Dermis microvascular lymphatic vessel endothelial cell (primary cell): ENCODE results near the gene GALT. TPM values are rescaled to one million over a fixed set of nuclear protein-coding genes. Genes with fewer than 3 reads are reported as not detected.

ENCODE experiments used
- DNase-seq, 2 donors: peaks; one replicate each; pipeline versions ENCODE4 v3.0.0 to v3.0.0-alpha.2; 2010; ENCODE audit warnings: low read depth in 2 of 2
- total RNA-seq: library from RNA; depleted of rRNA; stranded (reverse); fragments of >200 nt; gene quantifications from 2 replicates; pipeline ENCODE4 v1.2.1, GENCODE V29; 2014

The GALT gene
- total RNA-seq, 1 donor from 2014 or later = 23.5 TPM

GRCh38 chr9:34651876-34652601 lies 5.6 kb downstream of the GALT start, which contains the start of gene IL11RA:
IL11RA (plus strand) TSS chr9:34652185; CDS start chr9:34655218, 3,033 bp downstream.
- peak; percentile 82 to 89 for DNase-seq

- no peak for DNase-seq
These were observed 6.1 kb downstream of the GALT start for GRCh38 chr9:34652602-34653000.

DNA sequence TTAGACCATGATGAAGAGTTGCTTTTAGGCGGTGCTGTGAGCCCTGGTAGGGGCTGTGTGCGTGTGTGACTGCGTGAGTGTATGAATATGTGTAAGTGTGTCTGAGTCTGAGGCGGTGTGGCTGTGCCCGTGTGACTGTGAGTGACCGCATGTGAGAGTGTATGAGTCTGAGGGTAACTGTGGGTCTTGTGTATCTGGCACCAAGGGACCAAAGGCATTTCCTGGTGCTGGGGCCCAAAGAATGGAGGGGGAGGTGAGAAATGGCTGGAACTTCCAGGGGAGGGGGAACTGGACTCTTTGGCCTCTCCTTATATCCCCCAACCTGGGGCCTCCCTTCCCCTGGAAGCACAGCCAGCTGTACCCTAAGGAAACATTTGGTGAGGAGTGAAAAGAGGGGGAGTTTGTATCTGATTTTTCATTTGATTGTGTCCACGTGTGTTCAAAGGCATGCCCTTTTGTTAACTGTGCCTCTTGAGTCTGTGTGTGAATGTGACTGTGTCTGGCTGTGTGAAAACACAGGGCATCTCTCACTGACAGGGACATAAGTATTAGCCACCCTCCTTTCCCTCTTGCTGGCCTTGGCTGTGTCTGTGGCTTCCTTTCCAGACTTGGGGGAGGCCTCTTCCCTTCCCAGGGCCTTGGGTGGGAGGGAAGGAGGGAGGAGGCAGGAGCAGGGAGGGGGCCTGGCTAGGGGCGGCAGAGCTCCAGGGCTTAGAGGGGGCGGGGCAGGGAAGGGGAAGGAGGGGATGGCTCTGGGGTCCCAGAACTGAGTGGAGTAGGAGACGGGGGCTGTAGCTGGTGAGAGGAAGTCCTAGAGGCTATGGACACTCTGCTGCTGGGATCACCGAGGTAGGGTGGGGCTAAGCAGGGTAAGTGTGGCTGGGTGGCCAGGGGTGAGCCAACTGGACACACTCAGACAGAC lies 6.9 kb downstream of the GALT start:
- DNase-seq = peak in 1 of 2 donors; percentile 38

- peak in 1 of 2 donors; percentile 25 for DNase-seq
These were observed 8.0 kb downstream of the GALT start for GRCh38 chr9:34654323-34655051.

DNA sequence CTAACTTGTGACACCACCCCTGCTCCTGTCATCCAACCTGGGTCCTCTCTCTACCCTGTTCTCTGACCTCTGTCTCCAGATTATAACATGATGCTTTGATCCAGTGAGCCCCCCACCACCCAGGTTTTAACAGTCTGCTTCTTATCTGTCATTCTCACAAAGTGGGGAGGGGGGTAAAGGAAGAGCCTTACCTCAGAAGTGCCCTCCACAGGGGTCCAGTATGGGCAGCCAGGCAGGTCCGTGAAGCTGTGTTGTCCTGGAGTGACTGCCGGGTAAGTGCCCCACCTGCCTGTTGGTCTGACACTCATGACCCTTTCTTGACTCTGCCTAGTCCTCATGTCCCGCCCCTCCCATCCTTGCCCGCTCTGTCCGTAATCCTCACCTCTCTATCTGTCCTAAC lies 8.9 kb downstream of the GALT start:
- DNase-seq = no peak

- no peak for DNase-seq
These were observed 10.5 kb downstream of the GALT start for GRCh38 chr9:34656992-34657391.

GRCh38 chr9:34658461-34658860 lies 12.0 kb downstream of the GALT start:
- no peak for DNase-seq

DNA sequence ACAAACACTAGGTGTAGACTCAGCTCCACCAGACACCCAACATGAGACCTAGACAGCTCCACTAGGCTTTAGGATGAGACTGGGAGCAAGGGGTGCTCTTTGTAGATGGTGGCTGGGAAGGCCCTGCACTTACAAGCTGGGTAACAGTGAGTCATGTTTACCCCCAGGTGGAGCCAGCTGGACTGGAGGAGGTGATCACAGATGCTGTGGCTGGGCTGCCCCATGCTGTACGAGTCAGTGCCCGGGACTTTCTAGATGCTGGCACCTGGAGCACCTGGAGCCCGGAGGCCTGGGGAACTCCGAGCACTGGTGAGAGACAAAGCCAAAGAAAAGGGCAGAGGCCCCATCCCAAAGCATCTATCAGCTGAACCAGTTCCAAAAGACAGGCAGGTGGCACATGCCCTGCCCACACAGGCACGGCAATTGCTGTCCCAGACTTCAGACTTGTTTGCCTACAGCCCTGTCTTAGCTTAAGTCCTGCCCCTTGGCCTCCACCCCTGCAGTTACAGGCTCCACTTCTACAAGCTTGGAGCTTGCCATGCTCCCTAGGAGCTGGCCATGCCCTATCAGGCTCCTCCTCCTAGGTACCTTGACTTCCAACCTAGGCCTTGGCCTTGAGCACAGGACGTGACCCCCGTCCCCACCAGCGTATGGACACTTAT lies 13.2 kb downstream of the GALT start:
- DNase-seq = no peak

DNA sequence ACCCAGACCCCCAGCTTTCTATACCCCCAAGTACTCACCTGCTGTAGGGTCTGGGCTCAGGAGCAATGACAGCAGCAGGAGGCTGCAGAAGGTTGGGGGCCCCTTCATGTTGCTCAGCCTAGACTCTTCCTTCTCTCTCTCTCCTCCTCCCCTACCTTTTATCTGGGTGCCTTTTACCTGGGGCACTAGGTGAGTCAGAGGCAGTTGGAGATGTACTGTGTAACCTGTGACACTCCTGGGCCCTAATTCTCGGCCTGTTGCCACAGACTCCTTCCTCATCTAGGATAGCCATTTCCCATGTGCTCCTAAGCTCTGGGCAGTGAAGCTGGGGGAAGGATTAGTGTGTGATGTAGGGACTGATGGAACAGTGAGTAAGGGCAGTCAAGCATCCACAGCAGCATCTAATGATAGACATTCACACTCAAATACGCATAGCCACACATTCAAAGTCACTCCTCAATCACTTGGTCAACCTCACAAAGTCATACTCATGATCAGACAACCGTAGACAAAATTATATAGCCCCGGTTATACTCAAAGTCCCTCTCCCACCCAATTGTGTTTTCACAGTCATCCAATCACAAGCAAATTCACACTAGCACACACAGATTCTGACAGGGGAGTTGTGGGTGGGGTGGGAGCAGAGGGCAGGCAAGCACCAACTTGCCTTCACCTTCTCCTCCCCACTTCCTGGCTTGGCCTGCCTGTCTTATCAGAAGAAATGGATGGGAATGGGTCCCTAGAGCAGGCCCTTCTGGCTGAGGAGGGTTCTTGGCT lies 16.2 kb downstream of the GALT start, which contains the start of gene CCL27:
Gene CCL27 (minus strand): TSS at position 132 of the 777 bp plus-strand sequence. CDS start 24 bp downstream, at position 108.
- DNase-seq = no peak

GRCh38 chr9:34663303-34663605 lies 16.8 kb downstream of the GALT start:
- no peak for DNase-seq

DNA sequence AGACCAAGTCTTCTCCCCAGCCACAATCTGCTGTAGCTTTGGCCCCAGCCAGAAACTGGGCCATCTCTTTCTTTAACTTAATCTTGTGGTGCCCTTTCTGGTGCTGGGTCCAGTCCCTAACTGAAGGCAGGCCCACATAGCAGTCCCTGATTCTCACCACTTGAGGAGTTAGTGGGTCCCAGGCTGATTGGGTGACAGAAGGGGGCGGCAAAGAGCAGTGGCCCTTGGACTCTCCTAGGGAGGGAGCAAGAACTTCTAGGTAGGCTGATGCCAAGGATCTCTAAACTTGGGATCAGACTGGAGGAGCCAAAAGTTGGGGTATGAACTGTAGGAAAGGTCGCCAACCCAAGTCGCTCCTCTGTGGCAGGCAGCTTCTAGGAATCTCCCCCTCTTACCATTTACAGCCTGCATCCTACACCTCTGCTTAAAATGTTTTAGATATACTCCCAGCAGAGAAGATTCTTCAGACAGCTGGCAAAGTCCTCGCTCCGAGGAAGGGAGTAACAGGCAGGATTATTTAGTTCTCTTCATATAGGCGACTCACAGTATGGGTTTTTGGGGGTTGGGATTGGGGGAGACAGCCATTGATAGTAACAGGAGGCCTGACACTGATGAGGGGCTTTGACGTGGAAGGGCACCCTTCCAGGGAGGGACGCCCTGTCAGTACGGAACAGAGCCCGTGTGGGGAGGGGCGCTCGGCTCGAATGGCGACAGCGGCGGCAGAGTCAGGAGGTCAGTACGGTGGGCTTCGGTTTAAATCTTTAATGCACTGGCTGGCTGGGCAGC lies 18.0 kb downstream of the GALT start:
- DNase-seq = peak in 1 of 2 donors; percentile 66

- no peak for DNase-seq
These were observed 18.5 kb downstream of the GALT start for GRCh38 chr9:34665067-34665380.

DNA sequence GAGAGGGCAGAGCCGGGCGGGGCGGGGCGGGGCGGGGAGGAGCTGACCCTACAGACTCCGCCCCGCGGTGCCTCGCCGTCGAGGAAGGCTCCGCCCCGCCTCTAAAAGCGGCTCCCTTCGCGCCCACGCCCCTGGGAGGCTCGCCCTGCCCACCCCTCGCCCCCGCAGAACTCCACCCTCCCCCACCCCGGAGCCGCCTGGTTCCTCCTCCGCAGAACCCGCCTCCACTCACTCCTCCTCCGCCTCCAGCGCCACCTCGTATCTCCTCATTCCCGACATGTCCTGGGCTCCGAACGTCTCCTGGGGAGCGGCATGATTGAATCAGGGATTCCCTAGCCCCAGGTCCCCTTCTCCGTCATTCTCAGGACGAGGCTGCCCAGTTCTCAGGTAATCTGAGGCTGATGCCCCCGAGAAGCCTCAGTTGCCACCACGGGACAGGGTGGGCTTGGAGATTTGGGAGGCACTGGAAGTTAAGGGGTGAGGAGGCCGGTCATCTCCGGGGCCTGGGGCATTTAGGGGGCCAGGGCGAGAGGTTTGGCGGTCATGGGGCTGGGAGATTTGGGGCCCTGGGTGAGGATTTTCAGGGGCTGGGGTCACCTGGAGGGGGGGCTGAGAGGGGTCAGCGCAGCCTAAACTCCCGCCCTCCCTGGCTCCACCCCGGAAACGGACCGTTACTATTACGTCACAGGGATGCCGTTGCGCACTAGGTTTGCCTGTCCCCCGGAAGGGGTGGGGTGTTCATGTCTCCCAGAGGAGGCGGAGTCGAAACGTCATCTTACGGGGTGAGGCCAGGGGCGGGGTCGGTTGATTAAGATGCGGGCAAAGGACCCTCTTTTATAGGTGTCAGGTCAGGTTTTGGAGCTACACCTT lies 19.1 kb downstream of the GALT start:
- DNase-seq = peak; percentile 34 to 87

DNA sequence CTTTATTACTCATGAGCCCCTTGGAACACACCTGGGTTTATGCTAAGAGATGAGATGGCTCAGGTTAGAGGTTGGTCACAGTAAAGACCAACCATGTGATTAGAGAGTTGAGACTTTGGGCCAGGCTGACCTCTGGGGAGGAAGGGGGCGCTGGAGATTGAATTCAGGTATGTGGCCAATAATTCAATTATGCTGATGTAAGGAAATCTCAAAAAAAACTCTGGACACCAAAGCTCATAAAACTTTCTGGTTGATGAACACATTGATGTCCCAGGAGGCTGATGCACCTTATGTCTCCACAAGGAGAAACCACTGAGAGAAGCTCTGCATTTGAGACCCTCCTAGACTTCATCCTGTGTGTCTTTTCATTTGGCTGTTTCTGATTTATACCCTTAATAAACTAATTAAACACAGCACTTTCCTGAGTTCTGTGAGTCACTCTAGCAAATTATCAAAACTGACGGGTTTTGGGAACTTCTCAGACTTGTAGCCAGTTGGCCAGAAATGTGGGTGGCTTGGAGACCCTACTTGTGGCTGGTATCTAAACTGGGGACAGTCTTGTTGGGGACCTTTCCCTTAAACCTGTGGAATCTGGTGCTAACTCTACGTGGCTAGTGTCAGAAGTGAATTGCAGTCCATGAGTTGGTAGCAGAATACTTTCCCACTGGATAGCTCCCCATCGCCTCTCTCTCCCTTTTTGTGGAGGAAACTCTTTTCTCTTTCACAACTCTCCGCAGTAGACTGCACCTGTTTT lies 23.5 kb downstream of the GALT start:
- DNase-seq = no peak

- no peak for DNase-seq
These were observed 24.8 kb downstream of the GALT start for GRCh38 chr9:34671307-34671706.

- DNase-seq = no peak
These were observed 28.0 kb downstream of the GALT start for GRCh38 chr9:34674440-34674839.

GRCh38 chr9:34675048-34675714 lies 28.7 kb downstream of the GALT start:
- peak; percentile 60 to 81 for DNase-seq

- DNase-seq = no peak
These were observed 29.4 kb downstream of the GALT start for GRCh38 chr9:34675869-34676268.
